ENCODE data around the gene JAG2. TPM values are rescaled to one million over a fixed set of nuclear protein-coding genes. Genes with fewer than 3 reads are reported as not detected.

Gene JAG2
- total RNA-seq, 1 donor from 2014 or later, result 5.7 TPM

- no peak for TF ChIP-seq CTCF (conservative IDR thresholded peaks at IDR 0.05; ENCODE audit: low read depth, low read length)
- no peak for DNase-seq (ENCODE audit: low read depth)
- no peak overlapping the region for H3K4me3 ChIP-seq (ENCODE audit: low read depth, low read length)
Observed at GRCh38 chr14:105096206-105096875, 72.2 kb downstream of the JAG2 start.

GRCh38 chr14:105095236-105095805 lies 73.3 kb downstream of the JAG2 start:
- H3K4me3 ChIP-seq (ENCODE audit: low read depth, low read length), result no peak overlapping the region
- no peak for TF ChIP-seq CTCF (conservative IDR thresholded peaks at IDR 0.05; ENCODE audit: low read depth, low read length)
- DNase-seq (ENCODE audit: low read depth), result no peak

GRCh38 chr14:105094193-105094907 lies 74.2 kb downstream of the JAG2 start:
- H3K4me3 ChIP-seq (ENCODE audit: low read depth, low read length), result peak overlapping the region; percentile 91
- no peak for DNase-seq (ENCODE audit: low read depth)
- no peak for TF ChIP-seq CTCF (conservative IDR thresholded peaks at IDR 0.05; ENCODE audit: low read depth, low read length)

GRCh38 chr14:105093431-105094192 lies 75.0 kb downstream of the JAG2 start:
- peak; percentile 56 for TF ChIP-seq CTCF (conservative IDR thresholded peaks at IDR 0.05; ENCODE audit: low read depth, low read length)
- DNase-seq (ENCODE audit: low read depth), result no peak
- peak overlapping the region; percentile 91 for H3K4me3 ChIP-seq (ENCODE audit: low read depth, low read length)

GRCh38 chr14:105093038-105093430 lies 75.5 kb downstream of the JAG2 start:
- no peak for DNase-seq (ENCODE audit: low read depth)

More at GRCh38 chr14:105093038-105093430, 75.5 kb downstream of the JAG2 start:
- TF ChIP-seq CTCF (conservative IDR thresholded peaks at IDR 0.05; ENCODE audit: low read depth, low read length), result no peak
- peak overlapping the region; percentile 91 for H3K4me3 ChIP-seq (ENCODE audit: low read depth, low read length)

All from epithelial cell of proximal tubule (primary cell).